Upper lobe of left lung (tissue), 6 donors: Measurements from ENCODE around the gene ENTPD6. TPM values are rescaled to one million over a fixed set of nuclear protein-coding genes. Genes with fewer than 3 reads are reported as not detected.
"Not testable (repeated sequence)": the region's sequence is repeated elsewhere in the genome, so short reads cannot be mapped to it uniquely, and the experiment has no call there.

Source experiments
- ATAC-seq, 2 donors: fragments of 200-7000 bp; cut with Tn5 transposase; one replicate each; pipeline ENCODE4 v1.9.1; 2022; ENCODE audit warnings: mild to moderate bottlenecking in 2 of 2, moderate library complexity in 2 of 2; ENCODE audit not compliant: low FRiP score in 2 of 2
- DNase-seq, 2 donors: peaks; one replicate each; pipeline ENCODE4 v3.0.0-alpha.2; 2019 to 2020
- H3K27ac ChIP-seq, 4 donors: fragments of 200-600 bp; sonication (generic); one replicate each; pipeline ENCODE4 v1.5.1; 2016 to 2019
- H3K27me3 ChIP-seq, 4 donors: fragments of 200-600 bp; sonication (generic); one replicate each; pipeline ENCODE4 v1.5.1; 2017 to 2019
- H3K36me3 ChIP-seq, 4 donors: fragments of 200-600 bp; sonication (generic); one replicate each; pipeline ENCODE4 v1.5.1; 2016 to 2019
- H3K4me1 ChIP-seq, 4 donors: fragments of 200-600 bp; sonication (generic); one replicate each; pipeline ENCODE4 v1.5.1; 2018 to 2019
- H3K4me3 ChIP-seq, 4 donors: fragments of 200-600 bp; sonication (generic); one replicate each; pipeline ENCODE4 v1.5.1; 2017 to 2019; ENCODE audit warnings: mild to moderate bottlenecking in 2 of 4, moderate library complexity in 1 of 4
- H3K9me3 ChIP-seq, 4 donors: fragments of 200-600 bp; sonication (generic); one replicate each; pipeline ENCODE4 v1.5.1; 2018 to 2019
- EP300 ChIP-seq, 4 donors: sonication (generic); formaldehyde crosslinking; IDR thresholded peaks; one replicate each; pipeline ENCODE4 v1.5.1; 2017; ENCODE audit warnings: antibody characterized with exemption in 4 of 4, control low read depth in 2 of 4
- POLR2A ChIP-seq, 4 donors: fragments of 450-650 bp; IDR thresholded peaks; one replicate each; pipeline ENCODE4 v1.5.1; 2016 to 2017; ENCODE audit warnings: antibody characterized with exemption in 4 of 4, mild to moderate bottlenecking in 2 of 4
- POLR2AphosphoS5 ChIP-seq, 2 donors: sonication (generic); formaldehyde crosslinking; IDR thresholded peaks; one replicate each; pipeline ENCODE4 v1.5.1; 2017; ENCODE audit warnings: antibody characterized with exemption in 2 of 2
- WGBS, 2 donors: methylation state at CpG; one replicate each; pipeline ENCODE4 v1.1.5; 2017 to 2018; 5-methylcytosine and 5-hydroxymethylcytosine counted together
- total RNA-seq, 6 donors: library from RNA; depleted of rRNA in 4 of 6; stranded (reverse); fragments of >200 nt in 4 of 6; gene quantifications; one replicate each; pipeline versions ENCODE4 v1.1.0 to v1.2.1, GENCODE V29; 2016 to 2021
- TF ChIP-seq, protein P1 (sequence below), 6 experiments: fragments of 450-650 bp in 4 of 6; fragments of 200-600 bp in 2 of 6; sonication (generic) in 2 of 6; IDR thresholded peaks; one replicate each; pipeline ENCODE4 v1.5.1; 2016 to 2019; ENCODE audit warnings: antibody characterized with exemption in 6 of 6
- donor health status: DM: no; HTN: no; CAD: no; lungs with moderate emphysema.
- donor health status: DM: no; HTN: yes; CAD: no; lungs with severe emphysema.

The ENTPD6 gene
- total RNA-seq, 6 donors from 2014 or later = 53.7 to 170 (median 81.7) TPM

DNA sequence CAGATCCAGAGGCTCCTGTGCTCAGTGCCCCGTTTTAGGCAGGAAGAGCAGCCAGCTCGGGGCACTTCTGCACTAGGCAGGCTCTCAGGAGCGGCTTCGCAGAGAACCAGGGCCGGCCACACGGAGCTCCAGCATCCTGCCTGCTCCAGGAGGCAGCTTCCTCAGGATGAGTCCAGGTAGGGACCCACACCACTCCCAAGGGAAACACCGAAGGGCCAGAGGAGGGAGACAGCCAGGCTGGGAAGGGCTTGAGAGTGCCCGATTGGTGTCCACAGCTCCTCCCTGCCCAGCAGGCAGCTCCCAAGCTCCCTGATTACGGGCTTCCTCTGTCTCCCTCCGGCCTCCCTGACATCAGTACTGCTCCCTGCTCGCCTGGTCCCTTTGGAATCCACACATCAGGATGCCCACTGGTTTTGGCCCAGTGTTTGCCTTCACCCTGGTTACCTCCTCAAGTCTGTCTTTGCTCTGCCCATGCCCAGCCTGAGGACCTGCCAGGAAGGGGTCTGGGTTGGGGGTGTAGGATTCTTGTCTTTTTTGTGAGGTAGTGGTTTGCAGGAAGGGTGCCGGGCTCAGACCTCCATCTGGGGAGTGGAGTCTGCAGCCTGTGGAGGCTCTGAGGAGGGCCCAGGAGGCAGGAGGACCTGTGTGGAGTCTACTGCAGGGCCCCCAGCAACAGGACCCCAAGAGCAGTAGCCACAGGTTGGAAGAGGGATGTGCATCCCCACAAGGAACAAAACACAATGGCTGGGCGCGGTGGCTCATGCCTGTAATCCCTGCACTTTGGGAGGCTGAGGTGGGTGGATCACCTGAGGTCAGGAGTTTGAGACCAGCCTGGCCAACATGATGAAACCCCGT is 41.2 kb downstream of the ENTPD6 start:
- no peaks in the 10 kb centered on the region for H3K27me3 ChIP-seq
- 75 to 78% methylated on average over 12 to 15 of the region's 15 CpGs for whole genome bisulfite sequencing, 2 donors
- H3K36me3 ChIP-seq = no peaks in the 10 kb centered on the region
- no peaks in the 10 kb centered on the region for H3K9me3 ChIP-seq
- H3K27ac ChIP-seq = peak overlapping the region in 1 of 4 donors; percentile 11
- ATAC-seq (no peak), DNase-seq (no peak)
- no peak for TF ChIP-seq POLR2AphosphoS5 (IDR thresholded peaks at IDR 0.05)
- no peak overlapping the region for H3K4me3 ChIP-seq
- peaks cover 16 to 32% (median 24%) of the 10 kb centered on the region in 4 donors for H3K4me1 ChIP-seq

DNA sequence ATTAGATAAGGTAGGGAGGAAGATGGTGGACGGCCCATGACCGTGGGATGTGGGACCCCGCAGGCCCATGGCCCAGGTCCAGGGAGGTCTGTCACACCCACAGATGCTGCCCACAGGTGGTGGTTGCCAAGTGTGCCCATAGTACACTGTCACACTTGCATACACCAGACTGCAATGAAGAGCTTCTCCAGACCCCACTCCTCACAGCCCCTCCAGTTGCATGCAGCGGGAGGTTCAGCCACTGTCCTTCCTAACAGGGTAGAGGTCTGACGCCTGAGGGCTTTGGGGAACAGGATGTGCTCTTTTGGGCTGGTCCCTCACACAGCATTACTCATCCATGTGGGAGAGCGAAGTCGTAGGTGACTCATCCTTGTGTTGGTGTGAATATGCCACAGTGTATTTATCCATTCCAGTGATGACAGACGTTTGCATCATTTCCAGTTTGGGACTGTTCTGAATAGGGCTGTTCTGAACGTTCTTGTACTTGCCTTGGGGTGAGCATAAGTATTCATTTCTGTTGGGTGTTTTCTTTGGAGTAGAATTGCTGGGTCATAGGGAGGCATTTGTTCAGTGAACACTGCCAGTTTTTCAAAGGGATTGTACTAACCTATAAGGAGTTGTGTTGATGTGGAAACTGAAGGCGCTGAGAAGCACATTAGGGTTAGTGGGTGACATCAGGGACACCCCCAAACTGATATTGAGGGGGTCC is 42.3 kb downstream of the ENTPD6 start:
- Histone ChIP-seq H3K27me3 (no peaks in the 10 kb centered on the region), H3K4me1 (peaks cover 14 to 32% (median 22%) of the 10 kb centered on the region in 4 donors), H3K4me3 (no peak overlapping the region), H3K9me3 (no peaks in the 10 kb centered on the region), H3K27ac (peak overlapping the region in 3 of 4 donors; percentile 36 to 46 (median 44)), H3K36me3 (no peaks in the 10 kb centered on the region)
- peak; percentile 73 to 92 for TF ChIP-seq POLR2AphosphoS5 (IDR thresholded peaks at IDR 0.05)
- peak in 1 of 4 donors; percentile 20 for TF ChIP-seq POLR2A (IDR thresholded peaks at IDR 0.05)
- peak in 3 of 4 donors; percentile 16 to 89 (median 82) for TF ChIP-seq EP300 (IDR thresholded peaks at IDR 0.05)
- TF ChIP-seq, protein P1, sequence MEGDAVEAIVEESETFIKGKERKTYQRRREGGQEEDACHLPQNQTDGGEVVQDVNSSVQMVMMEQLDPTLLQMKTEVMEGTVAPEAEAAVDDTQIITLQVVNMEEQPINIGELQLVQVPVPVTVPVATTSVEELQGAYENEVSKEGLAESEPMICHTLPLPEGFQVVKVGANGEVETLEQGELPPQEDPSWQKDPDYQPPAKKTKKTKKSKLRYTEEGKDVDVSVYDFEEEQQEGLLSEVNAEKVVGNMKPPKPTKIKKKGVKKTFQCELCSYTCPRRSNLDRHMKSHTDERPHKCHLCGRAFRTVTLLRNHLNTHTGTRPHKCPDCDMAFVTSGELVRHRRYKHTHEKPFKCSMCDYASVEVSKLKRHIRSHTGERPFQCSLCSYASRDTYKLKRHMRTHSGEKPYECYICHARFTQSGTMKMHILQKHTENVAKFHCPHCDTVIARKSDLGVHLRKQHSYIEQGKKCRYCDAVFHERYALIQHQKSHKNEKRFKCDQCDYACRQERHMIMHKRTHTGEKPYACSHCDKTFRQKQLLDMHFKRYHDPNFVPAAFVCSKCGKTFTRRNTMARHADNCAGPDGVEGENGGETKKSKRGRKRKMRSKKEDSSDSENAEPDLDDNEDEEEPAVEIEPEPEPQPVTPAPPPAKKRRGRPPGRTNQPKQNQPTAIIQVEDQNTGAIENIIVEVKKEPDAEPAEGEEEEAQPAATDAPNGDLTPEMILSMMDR (IDR thresholded peaks at IDR 0.05) = no peak
- ATAC-seq (peak; percentile 76 to 96), DNase-seq (peak in 1 of 2 donors; percentile 65)
- WGBS, 2 donors = 39 to 64% methylated on average over 9 to 10 of the region's 10 CpGs

DNA sequence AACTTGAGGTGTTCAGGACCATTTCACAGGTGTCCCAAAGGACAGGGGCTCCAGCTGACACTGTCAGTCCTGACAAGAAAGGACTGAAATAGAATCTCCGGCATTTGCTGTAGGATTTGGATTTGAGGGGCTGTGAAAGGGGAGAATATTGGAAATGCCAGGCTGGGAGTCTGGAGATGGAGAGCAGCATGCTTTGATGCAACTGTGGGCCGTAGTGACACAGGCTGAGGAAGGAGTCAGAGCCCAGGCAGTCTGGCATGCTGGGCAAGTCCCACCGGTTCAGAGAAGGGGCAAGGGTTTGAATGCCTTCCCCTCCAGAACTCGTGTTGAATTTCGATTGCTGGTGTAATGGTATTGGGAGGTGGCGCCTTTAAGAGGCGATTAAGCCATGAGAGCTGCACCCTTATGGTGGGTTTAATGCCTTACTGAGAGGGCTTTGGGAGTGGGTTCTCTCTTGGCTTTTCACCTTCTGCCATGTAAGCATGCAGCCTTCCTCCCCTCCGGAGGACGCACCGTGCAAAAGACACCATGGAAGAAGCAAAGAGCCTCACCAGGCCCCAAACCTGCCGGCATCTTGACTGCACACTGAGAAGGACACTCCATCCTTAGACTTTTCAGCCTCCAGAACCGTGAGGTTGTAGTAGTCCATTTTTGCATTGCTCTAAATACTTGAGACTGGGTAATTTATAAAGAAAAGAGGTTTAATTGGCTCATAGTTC is 43.0 kb downstream of the ENTPD6 start:
- 92 to 93% methylated on average over 11 to 12 of the region's 12 CpGs for WGBS, 2 donors
- Histone ChIP-seq H3K27ac (peak overlapping the region in 3 of 4 donors; percentile 36 to 46 (median 44)), H3K9me3 (no peaks in the 10 kb centered on the region), H3K36me3 (no peaks in the 10 kb centered on the region), H3K4me3 (no peak overlapping the region), H3K27me3 (no peaks in the 10 kb centered on the region), H3K4me1 (peaks cover 9 to 32% (median 16%) of the 10 kb centered on the region in 4 donors)
- ATAC-seq (no peak), DNase-seq (no peak)
- TF ChIP-seq, protein P1 (IDR thresholded peaks at IDR 0.05) = no peak
- TF ChIP-seq EP300 (IDR thresholded peaks at IDR 0.05) (no peak), POLR2A (IDR thresholded peaks at IDR 0.05) (no peak), POLR2AphosphoS5 (IDR thresholded peaks at IDR 0.05) (no peak)

DNA sequence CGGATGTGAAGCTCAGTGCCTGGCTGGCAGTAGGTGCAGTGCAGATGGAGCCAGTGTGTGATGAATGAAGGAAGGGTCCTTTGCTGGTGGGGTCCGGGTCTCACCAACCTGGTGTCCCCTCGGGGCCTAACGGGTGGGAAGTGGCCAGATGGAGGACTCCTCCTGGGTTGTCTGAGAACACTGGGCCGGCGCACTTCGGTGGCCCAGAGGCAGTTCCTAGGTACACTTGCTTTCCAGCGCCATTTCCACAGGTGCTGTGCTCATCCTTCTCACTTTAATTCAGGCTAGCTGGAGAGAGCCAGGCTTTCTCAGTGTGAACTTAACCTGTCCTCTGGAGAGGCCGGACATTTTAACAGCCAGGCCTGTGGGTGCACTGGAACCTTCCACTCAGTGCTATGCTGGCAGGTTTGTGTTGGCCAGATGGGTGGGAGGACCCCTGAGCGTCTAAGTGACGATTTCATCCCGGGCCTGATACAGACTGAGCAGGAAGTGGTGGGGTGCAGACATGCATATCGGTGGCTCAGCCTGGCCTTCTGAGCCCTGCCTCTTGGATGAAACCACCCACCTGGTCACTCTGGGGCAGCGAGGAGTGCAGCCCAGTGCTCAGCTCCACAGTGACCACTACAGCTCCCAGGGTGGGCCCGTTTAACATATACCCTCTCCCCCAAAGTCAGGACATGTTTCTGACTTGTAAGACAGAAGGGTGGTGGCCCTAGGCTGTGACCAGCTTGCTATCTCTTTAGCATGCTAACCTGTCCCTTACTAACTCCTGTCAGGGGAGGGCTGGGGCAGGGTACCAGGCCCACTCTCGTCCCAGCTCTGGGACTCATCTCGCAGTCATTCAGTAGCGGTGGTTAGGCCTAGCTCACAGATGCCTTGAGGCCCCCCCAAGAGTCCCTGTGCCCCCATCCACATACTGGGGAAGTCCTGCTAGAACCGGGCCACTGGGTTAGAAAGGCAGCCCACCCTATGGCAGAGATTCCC is 44.2 kb downstream of the ENTPD6 start:
- ATAC-seq (no peak), DNase-seq (no peak)
- Histone ChIP-seq H3K27me3 (no peaks in the 10 kb centered on the region), H3K9me3 (no peaks in the 10 kb centered on the region), H3K27ac (no peak overlapping the region), H3K36me3 (no peaks in the 10 kb centered on the region), H3K4me1 (peaks cover 7 to 20% (median 14%) of the 10 kb centered on the region in 4 donors), H3K4me3 (no peak overlapping the region)
- 89 to 91% methylated on average over 6 to 18 of the region's 19 CpGs for WGBS, 2 donors
- TF ChIP-seq POLR2A (IDR thresholded peaks at IDR 0.05) = no peak
- no peak for TF ChIP-seq POLR2AphosphoS5 (IDR thresholded peaks at IDR 0.05)
- TF ChIP-seq, protein P1 (IDR thresholded peaks at IDR 0.05) = no peak
- no peak for TF ChIP-seq EP300 (IDR thresholded peaks at IDR 0.05)

DNA sequence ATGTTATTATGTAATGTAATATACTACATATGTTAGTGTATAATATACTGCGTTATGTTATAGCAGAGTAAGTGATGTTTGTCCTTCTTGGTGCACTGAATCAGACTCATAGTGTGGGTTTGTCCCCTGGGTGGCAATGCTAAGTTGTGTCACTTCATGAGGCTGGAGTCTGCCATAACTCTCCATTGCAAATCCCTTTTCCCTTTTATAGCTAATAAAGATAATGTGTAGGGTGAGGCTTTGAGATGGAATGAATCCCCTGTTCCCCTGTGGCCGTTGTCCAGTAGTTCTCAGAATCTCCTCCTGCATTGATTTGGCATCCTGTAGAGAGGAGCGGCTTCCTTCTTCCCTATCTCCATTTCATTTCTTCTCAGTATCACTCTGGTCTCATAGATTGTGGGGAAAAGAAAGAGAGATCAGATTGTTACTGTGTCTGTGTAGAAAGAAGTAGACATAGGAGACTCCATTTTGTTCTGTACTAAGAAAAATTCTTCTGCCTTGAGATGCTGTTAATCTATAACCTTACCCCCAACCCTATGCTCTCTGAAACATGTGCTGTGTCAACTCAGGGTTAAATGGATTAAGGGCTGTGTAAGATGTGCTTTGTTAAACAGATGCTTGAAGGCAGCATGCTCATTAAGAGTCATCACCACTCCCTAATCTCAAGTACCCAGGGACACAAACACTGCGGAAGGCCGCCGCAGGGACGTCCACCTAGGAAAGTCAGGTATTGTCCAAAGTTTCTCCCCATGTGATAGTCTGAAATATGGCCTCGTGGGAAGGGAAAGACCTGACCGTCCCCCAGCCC is 45.5 kb downstream of the ENTPD6 start:
- not testable (repeated sequence) for H3K9me3 ChIP-seq, H3K36me3 ChIP-seq, H3K27me3 ChIP-seq, H3K27ac ChIP-seq, ATAC-seq, H3K4me3 ChIP-seq, DNase-seq
- 54 to 61% methylated on average over 9 of the region's 9 CpGs for WGBS, 2 donors
- peaks cover 4 to 15% (median 12%) of the 10 kb centered on the region in 4 donors for H3K4me1 ChIP-seq

DNA sequence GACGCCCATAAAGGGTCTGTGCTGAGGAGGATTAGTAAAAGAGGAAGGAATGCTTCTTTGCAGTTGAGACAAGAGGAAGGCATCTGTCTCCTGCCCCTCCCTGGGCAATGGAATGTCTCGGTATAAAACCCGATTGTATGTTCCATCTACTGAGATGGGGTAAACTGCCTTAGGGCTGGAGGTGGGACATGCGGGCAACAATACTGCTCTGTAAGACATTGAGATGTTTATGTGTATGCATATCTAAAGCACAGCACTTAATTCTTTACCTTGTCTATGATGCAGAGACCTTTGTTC is 46.1 kb downstream of the ENTPD6 start:
- H3K4me3 ChIP-seq, H3K36me3 ChIP-seq, H3K27ac ChIP-seq, H3K9me3 ChIP-seq, ATAC-seq, H3K27me3 ChIP-seq, DNase-seq: not testable (repeated sequence)
- peaks cover 5 to 16% (median 13%) of the 10 kb centered on the region in 4 donors for H3K4me1 ChIP-seq
- 14 to 29% methylated on average over 4 of the region's 4 CpGs for WGBS, 2 donors
